Nephron progenitor cell (in vitro differentiated cells): ENCODE data around the gene ROBO4.

ENCODE experiments used
- DNase-seq: peaks from one replicate; pipeline ENCODE4 v3.0.0; 2021
- H3K27ac Mint-ChIP-seq: 2 replicates; pipeline ENCODE4 v1.8.0; 2021; ENCODE audit warnings: mild to moderate bottlenecking, moderate library complexity, mixed read lengths
- H3K27me3 Mint-ChIP-seq: 2 replicates; pipeline ENCODE4 v1.8.0; 2021; ENCODE audit warnings: mild to moderate bottlenecking, low read depth, mixed read lengths; ENCODE audit not compliant: poor library complexity
- H3K36me3 Mint-ChIP-seq: 2 replicates; pipeline ENCODE4 v1.8.0; 2021; ENCODE audit warnings: low read depth, mixed read lengths
- H3K4me1 Mint-ChIP-seq: 2 replicates; pipeline ENCODE4 v1.8.0; 2021; ENCODE audit warnings: mixed read lengths
- H3K4me3 Mint-ChIP-seq: 2 replicates; pipeline ENCODE4 v1.8.0; 2021; ENCODE audit warnings: mild to moderate bottlenecking, moderate library complexity, mixed read lengths
- H3K9me3 Mint-ChIP-seq: 2 replicates; pipeline ENCODE4 v1.8.0; 2021; ENCODE audit warnings: mild to moderate bottlenecking, moderate library complexity, mixed read lengths
- TF ChIP-seq, protein P1 (sequence below): fragments of 200-600 bp; sonication (generic); IDR thresholded peaks from 2 replicates; pipeline ENCODE4 v1.5.0; 2021; ENCODE audit warnings: antibody characterized with exemption

Gene ROBO4

DNA sequence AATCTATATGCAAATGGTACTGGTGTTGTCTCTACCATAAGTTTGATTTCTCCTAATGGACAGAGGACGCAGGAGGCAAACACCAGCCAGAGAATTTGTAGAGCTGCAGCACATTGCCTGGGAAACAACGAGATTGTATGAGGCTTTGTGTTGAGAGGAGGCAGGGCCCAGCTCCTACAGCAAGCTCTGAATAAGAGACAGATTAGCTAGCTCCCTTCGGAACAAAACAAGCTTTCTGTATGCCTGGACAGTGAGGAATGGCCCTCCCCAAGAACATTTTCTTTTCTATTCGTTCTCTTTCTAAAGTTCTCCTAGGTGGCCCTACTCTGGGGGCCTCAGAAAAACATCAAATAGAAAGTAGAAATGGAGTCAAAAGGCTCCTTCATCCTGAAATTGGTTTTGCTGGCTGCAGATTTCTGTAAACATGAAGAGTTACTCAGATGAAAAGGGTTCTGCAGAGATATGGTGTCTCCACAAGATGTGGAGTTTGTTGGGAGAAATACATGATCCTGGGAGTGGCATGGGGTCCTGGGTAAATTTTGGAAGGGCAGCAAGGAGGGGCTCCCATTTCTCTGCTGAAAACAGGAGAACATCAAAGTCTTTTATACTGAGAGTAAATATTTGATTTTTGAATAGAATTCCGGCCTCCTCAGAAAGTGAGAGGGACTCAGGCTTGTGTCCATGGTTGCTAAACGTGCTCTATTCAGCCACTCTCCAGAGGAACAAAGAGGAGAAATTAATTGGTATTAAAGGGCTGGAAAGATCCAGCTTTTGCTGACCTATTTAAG is 45.0 kb upstream of the ROBO4 start:
- Mint-ChIP-seq H3K36me3 (no peaks in the 10 kb centered on the region), H3K27me3 (peaks cover 23% of the 10 kb centered on the region), H3K9me3 (peaks cover under 1% of the 10 kb centered on the region), H3K4me3 (no peak overlapping the region), H3K27ac (no peak overlapping the region), H3K4me1 (peaks cover 11% of the 10 kb centered on the region)
- TF ChIP-seq, protein P1, sequence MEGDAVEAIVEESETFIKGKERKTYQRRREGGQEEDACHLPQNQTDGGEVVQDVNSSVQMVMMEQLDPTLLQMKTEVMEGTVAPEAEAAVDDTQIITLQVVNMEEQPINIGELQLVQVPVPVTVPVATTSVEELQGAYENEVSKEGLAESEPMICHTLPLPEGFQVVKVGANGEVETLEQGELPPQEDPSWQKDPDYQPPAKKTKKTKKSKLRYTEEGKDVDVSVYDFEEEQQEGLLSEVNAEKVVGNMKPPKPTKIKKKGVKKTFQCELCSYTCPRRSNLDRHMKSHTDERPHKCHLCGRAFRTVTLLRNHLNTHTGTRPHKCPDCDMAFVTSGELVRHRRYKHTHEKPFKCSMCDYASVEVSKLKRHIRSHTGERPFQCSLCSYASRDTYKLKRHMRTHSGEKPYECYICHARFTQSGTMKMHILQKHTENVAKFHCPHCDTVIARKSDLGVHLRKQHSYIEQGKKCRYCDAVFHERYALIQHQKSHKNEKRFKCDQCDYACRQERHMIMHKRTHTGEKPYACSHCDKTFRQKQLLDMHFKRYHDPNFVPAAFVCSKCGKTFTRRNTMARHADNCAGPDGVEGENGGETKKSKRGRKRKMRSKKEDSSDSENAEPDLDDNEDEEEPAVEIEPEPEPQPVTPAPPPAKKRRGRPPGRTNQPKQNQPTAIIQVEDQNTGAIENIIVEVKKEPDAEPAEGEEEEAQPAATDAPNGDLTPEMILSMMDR: no peak
- no peak for DNase-seq

DNA sequence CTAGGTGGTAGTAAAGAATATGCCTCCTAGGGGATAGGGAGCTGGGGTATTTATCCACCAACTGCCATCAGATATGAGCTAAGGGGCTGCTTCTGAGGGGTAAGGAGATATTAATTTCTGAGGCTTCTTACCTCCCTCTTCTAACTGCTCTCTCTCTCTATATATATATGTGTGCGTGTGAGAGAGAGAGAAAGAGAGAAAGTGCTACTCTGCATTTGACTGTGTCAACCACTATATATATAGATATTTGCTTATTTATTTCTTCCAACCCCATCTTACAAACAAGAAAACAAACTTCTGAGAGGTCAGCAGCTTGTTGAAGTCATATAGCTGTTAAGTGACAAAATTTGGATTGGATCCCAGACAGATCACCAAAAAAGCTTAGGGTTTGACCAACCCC is 44.0 kb upstream of the ROBO4 start:
- Mint-ChIP-seq H3K27ac (no peak overlapping the region), H3K27me3 (peaks cover 26% of the 10 kb centered on the region), H3K9me3 (no peaks in the 10 kb centered on the region), H3K36me3 (no peaks in the 10 kb centered on the region), H3K4me1 (peaks cover 11% of the 10 kb centered on the region), H3K4me3 (no peak overlapping the region)
- DNase-seq: no peak
- TF ChIP-seq, protein P1: no peak

DNA sequence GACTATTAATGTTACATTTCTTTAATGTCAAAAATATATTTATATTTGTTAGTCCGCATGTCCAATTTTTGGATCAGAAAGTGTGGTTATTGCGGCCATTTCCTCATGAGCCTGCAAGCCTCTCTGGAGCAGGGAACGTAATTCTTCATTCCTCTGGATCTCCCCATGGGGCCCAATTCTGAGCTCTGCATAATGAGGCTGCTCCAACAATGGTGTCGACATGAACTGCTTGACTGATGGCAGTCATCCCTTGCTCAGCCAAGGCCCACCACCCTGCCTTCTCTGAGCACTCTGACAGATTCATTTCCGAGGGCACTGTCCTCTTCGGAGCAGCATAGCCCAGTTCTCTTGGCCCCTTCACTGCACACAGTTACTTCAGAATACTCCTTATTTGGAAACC is 41.3 kb upstream of the ROBO4 start:
- no peaks in the 10 kb centered on the region for H3K36me3 Mint-ChIP-seq
- H3K27ac Mint-ChIP-seq: no peak overlapping the region
- no peaks in the 10 kb centered on the region for H3K9me3 Mint-ChIP-seq
- no peak for DNase-seq
- TF ChIP-seq, protein P1: no peak
- H3K4me1 Mint-ChIP-seq: peaks cover 15% of the 10 kb centered on the region
- H3K27me3 Mint-ChIP-seq: peaks cover 34% of the 10 kb centered on the region
- no peak overlapping the region for H3K4me3 Mint-ChIP-seq

DNA sequence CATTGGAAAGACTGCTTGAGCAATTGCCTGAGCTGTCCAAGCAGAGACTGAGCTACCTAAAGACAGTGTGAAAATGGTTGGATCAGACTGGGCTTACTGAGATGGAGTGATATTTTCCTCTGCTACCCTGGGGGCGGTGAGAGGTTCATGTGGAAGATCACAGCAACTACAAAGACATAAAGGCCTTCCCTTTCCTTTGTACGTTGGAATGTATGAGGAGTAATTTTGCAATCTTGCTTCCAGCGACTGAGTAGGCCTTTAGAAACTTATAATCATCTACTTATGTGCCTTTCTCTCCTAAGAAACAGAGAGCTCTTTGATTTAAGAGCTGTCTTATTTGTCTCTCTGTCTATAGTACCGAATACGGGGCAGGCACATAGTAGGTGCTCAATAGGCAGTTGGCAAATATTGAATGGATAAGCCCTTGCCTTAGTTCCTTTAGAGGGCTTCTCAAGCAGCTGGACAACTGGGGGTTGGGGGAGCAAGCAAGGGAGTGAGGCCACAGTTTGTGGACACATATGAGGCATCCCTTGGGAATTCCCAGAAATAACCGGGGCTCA is 40.6 kb upstream of the ROBO4 start:
- TF ChIP-seq, protein P1: no peak
- Mint-ChIP-seq H3K27me3 (peaks cover 34% of the 10 kb centered on the region), H3K9me3 (no peaks in the 10 kb centered on the region), H3K4me1 (peaks cover 12% of the 10 kb centered on the region), H3K36me3 (no peaks in the 10 kb centered on the region), H3K4me3 (no peak overlapping the region), H3K27ac (no peak overlapping the region)
- DNase-seq: no peak

DNA sequence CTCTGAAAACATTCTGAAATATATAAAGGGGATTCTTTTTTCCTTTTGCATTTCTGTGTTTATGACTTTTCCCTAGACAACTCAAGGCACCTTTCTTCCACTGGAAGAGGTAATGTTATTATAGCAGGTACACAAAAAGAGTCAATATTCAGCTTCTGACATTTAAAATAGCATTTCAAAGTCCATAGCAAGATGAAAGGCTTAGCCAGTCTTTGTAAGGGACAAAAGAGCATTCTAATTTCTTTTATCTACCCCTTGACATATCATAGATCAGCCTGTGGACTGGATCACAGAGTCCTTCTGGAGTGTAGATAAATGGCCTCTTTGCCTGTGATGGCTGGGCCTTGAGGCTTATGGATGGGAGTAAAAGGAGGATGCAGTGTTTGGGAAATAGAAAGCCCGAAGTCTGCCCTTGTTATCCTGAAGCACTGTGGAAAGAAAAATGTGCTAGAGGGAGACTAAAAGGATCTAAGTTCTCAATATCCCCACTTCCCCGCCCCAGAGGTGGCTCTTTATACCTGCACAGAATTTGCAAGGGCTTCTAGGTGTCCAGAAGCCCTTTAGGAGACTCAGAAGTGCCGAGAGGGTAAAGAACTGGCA is 39.8 kb upstream of the ROBO4 start:
- H3K27me3 Mint-ChIP-seq: peaks cover 30% of the 10 kb centered on the region
- H3K4me3 Mint-ChIP-seq: no peak overlapping the region
- H3K9me3 Mint-ChIP-seq: no peaks in the 10 kb centered on the region
- TF ChIP-seq, protein P1: no peak
- H3K27ac Mint-ChIP-seq: no peak overlapping the region
- H3K4me1 Mint-ChIP-seq: peaks cover 12% of the 10 kb centered on the region
- no peaks in the 10 kb centered on the region for H3K36me3 Mint-ChIP-seq
- DNase-seq: no peak
